GM12878 (cell line): ENCODE measurements around the gene PSMB5. TPM values are rescaled to one million over a fixed set of nuclear protein-coding genes. Genes with fewer than 3 reads are reported as not detected.

Experiments
- ATAC-seq: fragments of 200-7000 bp; cut with Tn5 transposase; 3 replicates; pipeline ENCODE4 v1.9.1; 2020; ENCODE audit warnings: mild to moderate bottlenecking, moderate library complexity
- BruUV-seq: library from RNA; stranded (reverse); fragments of 400-500 nt; replicated peaks from 2 replicates; lab custom pipeline; 2021; lab: Mats Ljungman, UMichigan
- CTCF ChIA-PET: fragments of 300-600 bp; sonication (Branson Sonifier 250); formaldehyde crosslinking; extraction: SDS; loops from one replicate; lab custom pipeline; 2021; ENCODE audit warnings: inconsistent platforms; lab: Yijun Ruan, JAX
- POLR2A ChIA-PET: fragments of 350-600 bp; formaldehyde crosslinking; extraction: SDS; loops from one replicate; lab custom pipeline; 2021; ENCODE audit warnings: inconsistent platforms; lab: Charles Lee
- RAD21 ChIA-PET: fragments of 300-600 bp; sonication (Branson Sonifier 250); formaldehyde crosslinking; loops from one replicate; lab custom pipeline; 2023; ENCODE audit warnings: antibody characterized with exemption; ENCODE audit not compliant: unreplicated experiment; lab: Charles Lee
- SMC1A ChIA-PET: fragments of 300-600 bp; sonication (Branson Sonifier 250); formaldehyde crosslinking; loops from one replicate; lab custom pipeline; 2023; ENCODE audit not compliant: unreplicated experiment, uncharacterized antibody; lab: Charles Lee
- DNase-seq: peaks from one replicate; pipeline ENCODE4 v3.0.0-alpha.2; 2011; ENCODE audit warnings: low read depth, low spot score
- FAIRE-seq: peaks from 3 replicates; lab custom pipeline; 2011; peaks lifted over from hg19 to GRCh38; lab: Jason Lieb, UNC
- H2AFZ ChIP-seq: 2 replicates; pipeline ENCODE4 v1.6.0; 2011; ENCODE audit warnings: low read depth, low read length, control low read depth; ENCODE audit not compliant: control insufficient read depth
- H3K27ac ChIP-seq: 2 replicates; pipeline ENCODE4 v1.5.1; 2011; ENCODE audit warnings: control low read depth; ENCODE audit not compliant: control insufficient read depth, insufficient read depth
- H3K27me3 ChIP-seq, 2 experiments: replicated peaks in 1 of 2; 2 replicates each; pipeline versions ENCODE4 v1.6.0 to v1.6.1; 2011; ENCODE audit warnings: low read length in 1 of 2; ENCODE audit not compliant: control insufficient read depth in 2 of 2, insufficient read depth in 2 of 2
- H3K36me3 ChIP-seq, 2 experiments: 2 replicates each; pipeline ENCODE4 v1.5.1; 2011; ENCODE audit warnings: low read length in 1 of 2; ENCODE audit not compliant: control insufficient read depth in 2 of 2, insufficient read depth in 2 of 2
- H3K4me1 ChIP-seq: 2 replicates; pipeline ENCODE4 v1.6.1; 2011; ENCODE audit warnings: mild to moderate bottlenecking, low read length, moderate library complexity, mixed read lengths; ENCODE audit not compliant: control insufficient read depth, insufficient read depth
- H3K4me2 ChIP-seq: 2 replicates; pipeline ENCODE4 v1.6.0; 2011; ENCODE audit warnings: control low read depth; ENCODE audit not compliant: control insufficient read depth, insufficient read depth
- H3K4me3 ChIP-seq: fragments of 200-600 bp; sonication (generic); 2 replicates; pipeline ENCODE4 v1.5.1; 2016
- H3K79me2 ChIP-seq: 2 replicates; pipeline ENCODE4 v1.6.0; 2011; ENCODE audit warnings: low read length; ENCODE audit not compliant: control insufficient read depth, insufficient read depth
- H3K9ac ChIP-seq: 2 replicates; pipeline ENCODE4 v1.8.0; 2011; ENCODE audit warnings: low read length, control low read depth, mixed read lengths; ENCODE audit not compliant: control insufficient read depth, insufficient read depth
- H3K9me3 ChIP-seq: replicated peaks from 3 replicates; pipeline ENCODE4 v1.5.1; 2011; ENCODE audit warnings: mild to moderate bottlenecking, low read length; ENCODE audit not compliant: control insufficient read depth, insufficient read depth
- H4K20me1 ChIP-seq: 2 replicates; pipeline ENCODE4 v1.6.0; 2011; ENCODE audit not compliant: control insufficient read depth, insufficient read depth
- IKZF2 ChIP-seq, 2 experiments: fragments of 450-650 bp; IDR thresholded peaks; 2 replicates each; pipeline ENCODE4 v1.6.1; 2017; ENCODE audit warnings: mild to moderate bottlenecking in 2 of 2, moderate library complexity in 2 of 2
- KAT2A ChIP-seq: conservative IDR thresholded peaks from 2 replicates; pipeline ENCODE4 v1.6.1; 2011; ENCODE audit warnings: low read depth, low read length; ENCODE audit not compliant: control insufficient read depth
- KDM1A ChIP-seq: fragments of 200-600 bp; sonication (generic); IDR thresholded peaks from 2 replicates; pipeline ENCODE4 v1.6.1; 2016; ENCODE audit warnings: borderline replicate concordance
- MTA3 ChIP-seq: IDR thresholded peaks from 2 replicates; pipeline ENCODE4 v1.6.1; 2012; ENCODE audit warnings: low read length, inconsistent platforms, borderline replicate concordance
- RBBP5 ChIP-seq: fragments of 200-600 bp; sonication (generic); conservative IDR thresholded peaks from 2 replicates; pipeline ENCODE4 v1.6.1; 2016
- ZNF24 ChIP-seq: fragments of 450-650 bp; IDR thresholded peaks from 2 replicates; pipeline ENCODE4 v1.6.1; 2017; ENCODE audit warnings: antibody characterized with exemption, mild to moderate bottlenecking
- WGBS: methylation state at CpG from one replicate; pipeline ENCODE4 v1.1.6; 2016; ENCODE audit warnings: low lambda C conversion rate; ENCODE audit not compliant: insufficient replicate concordance, insufficient coverage; ENCODE audit errors: missing lambda C conversion rate; 5-methylcytosine and 5-hydroxymethylcytosine counted together
- in situ Hi-C: fragments of 300-500 bp; cut with MboI; formaldehyde crosslinking; loops from 9 replicates; pipeline ENCODE4 v1.14.3; 2018; ENCODE audit warnings: mixed read lengths
- intact Hi-C: fragments of 100-400 bp; cut with micrococcal nuclease; formaldehyde crosslinking; loops from one replicate; pipeline ENCODE4 v1.14.2; 2022; ENCODE audit not compliant: unreplicated experiment
- polyA plus RNA-seq, 11 experiments: library from polyadenylated mRNA; depleted of rRNA in 4 of 11; unstranded in 6 of 11; stranded (reverse) in 5 of 11; fragments of >200 nt; fragmentation: Nextera tagmentation in 4 of 11; fragmentation: Illumina TruSeq in 1 of 11; extraction: Ambion mirVana in 4 of 11; extraction: Trizol in 1 of 11; gene quantifications; 1 replicate in 1 of 11; 2 replicates in 10 of 11; pipeline versions ENCODE4 v1.2.1 to v1.2.3, GENCODE V29; 2011 to 2016; ENCODE audit warnings: inconsistent platforms in 2 of 11, missing spikeins in 2 of 11, low read depth in 1 of 11
- total RNA-seq, 4 experiments: library from RNA; depleted of rRNA in 3 of 4; stranded (reverse); fragments of >200 nt in 3 of 4; fragmentation: Illumina TruSeq in 1 of 4; extraction: Trizol in 1 of 4; gene quantifications; 2 replicates each; pipeline versions ENCODE4 v1.2.1 to v1.2.3, GENCODE V29; 2013 to 2021

PSMB5 gene
- total and polyA plus RNA-seq, 10 of the 15 experiments (the other 5 are each of a cell fraction or from before 2014, with no cell fraction given), result 84.5 to 802 (median 144) TPM

DNA sequence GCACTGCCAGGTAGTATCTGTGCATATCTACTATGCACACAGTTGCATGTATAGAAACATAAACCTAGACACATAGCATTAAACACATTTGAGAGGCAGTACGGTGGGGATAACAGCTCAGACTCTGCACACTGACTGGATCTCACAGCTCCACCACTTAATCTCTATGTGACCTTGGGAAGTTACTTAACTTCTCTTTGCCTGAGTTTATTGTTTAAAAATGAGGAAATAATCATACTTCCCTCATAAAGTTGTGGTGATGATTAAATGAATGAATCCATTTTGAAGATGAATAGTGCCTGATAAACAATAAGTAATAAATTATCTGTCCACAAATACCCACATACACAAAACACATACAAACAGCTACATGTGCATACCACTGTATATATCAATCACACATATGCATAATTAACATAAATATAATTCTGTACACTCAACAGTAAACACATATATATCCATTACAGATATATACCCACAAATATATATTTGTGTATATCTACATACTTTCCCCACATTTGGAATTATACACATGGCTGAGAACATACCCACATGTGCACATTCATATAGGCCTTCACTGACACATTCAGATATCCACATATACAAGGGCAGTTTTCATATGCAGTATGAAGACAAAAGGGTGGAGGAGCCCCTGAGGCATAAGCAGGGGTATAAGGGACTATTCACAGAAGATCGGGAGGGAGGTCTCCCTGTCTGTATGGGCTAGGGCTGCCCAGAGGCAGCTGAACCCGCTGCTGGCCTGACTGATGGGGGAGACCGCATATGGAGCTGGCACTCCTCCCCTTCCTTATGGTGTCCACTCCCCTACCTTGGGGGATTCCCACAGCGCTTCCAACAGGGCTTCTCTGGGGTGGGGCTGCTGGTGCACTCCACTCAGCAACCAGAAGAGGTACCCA is 16.7 kb upstream of the PSMB5 start:
- ChIA-PET SMC1A (interaction anchor here (1.0 to 6.7 kb wide), 5 partner anchors 18 to 66 kb away, joined by 3 to 77 read pairs (median 4); no protein-coding TSS in a partner anchor), POLR2A (interaction anchor here (1.0 to 2.7 kb wide), 2 partner anchors 45 to 55 kb away, joined by 3 to 8 read pairs; no protein-coding TSS in a partner anchor), CTCF (interaction anchor here (0.9 to 18.3 kb wide), 6 partner anchors 11 to 122 kb away, joined by 3 to 853 read pairs (median 4); partner anchors contain the start of gene AJUBA), RAD21 (interaction anchor here (0.6 to 10.8 kb wide), 4 partner anchors 57 to 234 kb away, joined by 3 to 224 read pairs (median 11); partner anchors contain the start of gene AJUBA)
- WGBS, result 36% methylated on average over 5 of the region's 5 CpGs
- in situ Hi-C loops (loop anchor here (5.0 kb wide), 1 partner anchor 59 kb away; no protein-coding TSS in a partner anchor), intact Hi-C loops (no loop called here)
- Histone ChIP-seq H3K9me3 (no peaks in the 10 kb centered on the region), H3K4me2 (no peak overlapping the region), H3K79me2 (no peaks in the 10 kb centered on the region), H3K9ac (no peak overlapping the region), H3K36me3 (no peaks in the 10 kb centered on the region), H3K27ac (no peak overlapping the region), H3K4me1 (peaks cover 6% of the 10 kb centered on the region), H4K20me1 (no peaks in the 10 kb centered on the region), H3K4me3 (no peak overlapping the region), H2AFZ (no peak overlapping the region), H3K27me3 (no peaks in the 10 kb centered on the region)
- ATAC-seq, result no peak
- TF ChIP-seq IKZF2 (IDR thresholded peaks at IDR 0.05), result no peak
- BruUV-seq, result no TSS peak
- no peak for DNase-seq
- FAIRE-seq, result no peak

DNA sequence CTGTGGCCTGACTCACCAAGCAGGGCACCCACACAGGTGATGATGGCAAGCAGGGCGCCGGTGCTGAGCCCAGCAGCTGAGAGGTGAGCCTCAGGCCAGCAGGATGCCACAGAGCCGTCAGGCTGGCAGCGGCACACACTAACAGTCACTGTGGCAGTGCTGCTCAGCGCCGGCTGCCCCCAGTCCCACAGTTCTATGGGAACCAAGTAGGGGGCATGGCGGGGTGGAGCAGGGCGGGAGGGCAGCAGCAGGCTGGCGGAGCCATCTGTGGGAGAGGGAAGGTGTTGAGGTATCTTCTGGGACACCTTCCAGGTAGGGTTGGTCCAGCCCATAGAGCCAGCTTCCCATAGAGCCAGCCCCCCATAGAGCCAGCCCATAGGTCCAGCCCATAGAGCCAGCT is 14.3 kb upstream of the PSMB5 start:
- ChIA-PET RAD21 (no interaction called here), SMC1A (interaction anchor here (1.8 kb wide), 1 partner anchor 54 kb away, joined by 5 read pairs; no protein-coding TSS in a partner anchor)

More for the DNA sequence above, 14.3 kb upstream of the PSMB5 start:
- intact Hi-C loops, result no loop called here
- Histone ChIP-seq H3K27ac (no peak overlapping the region), H3K4me2 (no peak overlapping the region), H3K9me3 (no peaks in the 10 kb centered on the region), H3K79me2 (no peaks in the 10 kb centered on the region), H3K36me3 (no peaks in the 10 kb centered on the region), H3K4me3 (no peak overlapping the region)
- POLR2A ChIA-PET, result no interaction called here
- 91% methylated on average over 9 of the region's 9 CpGs for WGBS
- in situ Hi-C loops, result no loop called here
- TF ChIP-seq KAT2A (no peak), RBBP5 (no peak), ZNF24 (no peak), MTA3 (no peak), IKZF2 (IDR thresholded peaks at IDR 0.05) (no peak), KDM1A (no peak)
- TF ChIP-seq, all 136 proteins: peak for 0
- H3K9ac ChIP-seq, result no peak overlapping the region
- no TSS peak for BruUV-seq
- no peaks in the 10 kb centered on the region for H3K4me1 ChIP-seq
- H3K27me3 ChIP-seq, result no peaks in the 10 kb centered on the region; a peak in 1 of 4 replicates
- no peak overlapping the region for H2AFZ ChIP-seq
- ATAC-seq, result no peak
- DNase-seq, result no peak
- CTCF ChIA-PET, result interaction anchor here (18.3 kb wide), 1 partner anchor 56 kb away, joined by 853 read pairs; the partner anchor contains the start of gene AJUBA
- H4K20me1 ChIP-seq, result no peaks in the 10 kb centered on the region
- FAIRE-seq, result no peak
